Peyer's patch (tissue), 4 donors: ENCODE results near the gene CDHR2.

Experiments used
- CTCF ChIP-seq, 6 experiments: fragments of 450-650 bp in 4 of 6; fragments of 200-600 bp in 2 of 6; sonication (generic) in 1 of 6; IDR thresholded peaks; one replicate each; pipeline ENCODE4 v1.5.1; 2017 to 2019; ENCODE audit warnings: antibody characterized with exemption in 6 of 6, mild to moderate bottlenecking in 3 of 6, moderate library complexity in 1 of 6
- POLR2A ChIP-seq, 2 donors: fragments of 450-650 bp; IDR thresholded peaks; one replicate each; pipeline ENCODE4 v1.5.1; 2017; ENCODE audit warnings: antibody characterized with exemption in 2 of 2, mild to moderate bottlenecking in 2 of 2, moderate library complexity in 2 of 2

GRCh38 chr5:176637556-176637955, 88.4 kb downstream of the CDHR2 start:
- TF ChIP-seq CTCF (IDR thresholded peaks at IDR 0.05) (no peak), POLR2A (IDR thresholded peaks at IDR 0.05) (no peak)
